DMS79 (cell line): ENCODE measurements around the gene CBFB.

Experiments used
- DNase-seq: peaks from one replicate; lab custom pipeline; 2025; lab: John Stamatoyannopoulos, UW

CBFB gene

DNA sequence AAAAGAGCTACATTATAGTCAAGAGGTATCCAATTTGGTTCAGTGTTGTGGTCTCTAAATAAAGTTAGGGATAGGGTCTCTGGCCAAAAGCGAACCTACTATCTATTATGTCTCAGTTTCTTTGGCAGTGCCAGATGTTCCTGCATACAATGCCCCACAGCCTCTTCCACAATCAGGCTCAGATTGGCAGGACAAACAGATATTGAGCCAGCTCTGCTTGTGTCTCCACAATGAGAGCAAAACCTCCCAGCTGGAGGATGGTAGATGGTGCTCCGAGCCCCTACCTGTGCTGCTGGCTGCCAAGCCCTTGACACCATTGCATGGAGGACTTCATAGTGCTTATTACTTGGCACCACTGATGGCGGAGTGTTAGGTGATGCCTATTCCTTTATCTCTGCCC lies 100.5 kb downstream of the CBFB start:
- no peak for DNase-seq

DNA sequence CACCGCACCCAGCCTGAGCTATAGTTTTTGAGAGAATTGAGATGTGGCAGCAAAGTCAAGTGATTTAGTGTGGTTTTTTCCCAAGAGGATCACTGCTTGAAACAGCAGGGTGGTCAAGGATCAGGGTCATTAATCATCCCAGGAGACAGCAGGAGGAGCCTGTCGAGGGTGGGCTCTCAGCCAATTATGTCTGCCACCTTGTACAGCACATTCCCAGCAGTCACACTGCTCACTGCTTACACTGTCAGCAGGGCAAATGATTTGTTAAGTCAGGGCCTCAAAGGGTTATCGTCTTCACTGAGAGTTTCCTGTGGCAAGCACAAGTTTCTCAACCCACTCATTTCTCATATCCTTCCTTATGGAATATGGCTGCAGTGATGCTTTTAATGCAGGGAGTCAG lies 108.7 kb downstream of the CBFB start:
- no peak for DNase-seq

DNA sequence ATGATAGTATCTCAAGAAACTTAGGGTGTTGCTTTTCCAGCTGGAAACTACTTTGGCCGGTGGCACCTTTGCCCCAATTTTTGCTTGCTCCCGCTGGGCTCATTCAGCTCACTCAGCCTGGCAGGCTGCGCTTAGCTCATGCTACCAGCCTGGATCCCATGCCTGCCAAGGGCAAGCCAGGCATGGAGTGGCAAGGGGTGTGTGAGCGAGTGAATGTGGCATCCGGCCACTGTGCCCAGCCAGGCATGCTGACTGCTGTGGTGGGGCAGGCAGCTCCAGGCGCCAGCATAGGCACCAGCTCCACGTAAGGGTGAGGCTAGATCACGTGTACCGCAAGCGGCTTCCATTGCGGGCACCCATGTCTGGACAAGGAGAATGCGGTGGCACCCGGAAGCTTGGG lies 112.4 kb downstream of the CBFB start:
- no peak for DNase-seq

DNA sequence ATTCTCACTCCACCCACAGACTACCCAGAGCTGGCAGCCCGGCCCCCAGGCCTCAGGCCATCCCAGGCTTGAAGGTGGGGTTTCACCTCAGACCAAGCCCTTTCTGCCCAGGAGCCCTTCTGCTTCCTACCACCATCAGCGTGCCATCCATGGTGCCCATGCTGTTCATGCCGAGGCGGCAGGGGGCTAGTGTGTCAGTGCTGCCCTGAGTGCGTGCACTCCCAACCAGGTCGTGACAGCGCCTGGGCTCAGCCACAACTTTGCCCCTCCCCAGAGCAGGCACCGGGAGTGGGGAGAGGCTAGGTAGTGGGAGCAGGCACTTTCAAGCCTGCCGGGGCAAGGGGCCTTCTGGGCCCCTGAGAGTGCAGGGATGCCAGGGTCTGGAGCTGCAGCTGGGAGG lies 113.4 kb downstream of the CBFB start:
- DNase-seq, result no peak

DNA sequence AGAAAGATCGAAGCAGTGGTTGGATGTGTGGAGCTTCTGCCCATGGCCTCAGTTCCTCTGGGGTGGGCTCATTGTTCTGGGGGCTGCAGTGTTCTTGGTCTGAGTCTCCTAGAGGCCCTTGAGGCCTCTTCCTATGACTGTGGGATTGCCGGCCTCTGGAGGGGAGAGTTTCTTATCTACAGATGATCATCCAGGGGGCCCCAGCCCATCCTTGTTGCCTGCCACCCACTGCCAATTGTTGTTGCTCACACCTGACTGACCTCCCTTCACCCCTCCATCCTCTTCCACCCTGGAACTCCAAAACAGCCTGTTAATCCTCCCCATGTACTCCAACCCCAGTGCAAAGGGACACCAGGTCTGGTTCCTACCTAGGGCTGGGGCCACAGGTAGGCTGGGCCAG lies 116.0 kb downstream of the CBFB start:
- DNase-seq, result no peak

DNA sequence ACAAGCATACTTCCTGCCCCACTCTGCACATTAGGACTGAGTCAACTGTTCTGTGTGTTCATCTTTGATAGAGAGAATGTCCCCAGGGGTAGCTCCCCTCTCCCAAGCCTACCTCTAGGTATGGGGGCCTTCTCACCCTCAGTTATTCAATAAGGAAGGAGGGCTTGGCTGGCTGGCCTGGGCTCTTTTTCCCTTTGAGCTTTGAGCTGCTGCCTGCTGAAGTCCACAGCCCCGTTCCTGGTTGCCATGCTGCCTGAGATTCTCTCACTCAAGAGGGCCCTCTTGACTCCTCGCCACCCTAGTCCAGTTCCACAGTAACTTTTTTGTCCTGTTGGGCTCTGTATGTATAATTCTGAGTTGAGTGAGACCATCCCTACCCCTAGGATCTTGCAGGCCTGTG lies 116.8 kb downstream of the CBFB start:
- DNase-seq, result no peak

DNA sequence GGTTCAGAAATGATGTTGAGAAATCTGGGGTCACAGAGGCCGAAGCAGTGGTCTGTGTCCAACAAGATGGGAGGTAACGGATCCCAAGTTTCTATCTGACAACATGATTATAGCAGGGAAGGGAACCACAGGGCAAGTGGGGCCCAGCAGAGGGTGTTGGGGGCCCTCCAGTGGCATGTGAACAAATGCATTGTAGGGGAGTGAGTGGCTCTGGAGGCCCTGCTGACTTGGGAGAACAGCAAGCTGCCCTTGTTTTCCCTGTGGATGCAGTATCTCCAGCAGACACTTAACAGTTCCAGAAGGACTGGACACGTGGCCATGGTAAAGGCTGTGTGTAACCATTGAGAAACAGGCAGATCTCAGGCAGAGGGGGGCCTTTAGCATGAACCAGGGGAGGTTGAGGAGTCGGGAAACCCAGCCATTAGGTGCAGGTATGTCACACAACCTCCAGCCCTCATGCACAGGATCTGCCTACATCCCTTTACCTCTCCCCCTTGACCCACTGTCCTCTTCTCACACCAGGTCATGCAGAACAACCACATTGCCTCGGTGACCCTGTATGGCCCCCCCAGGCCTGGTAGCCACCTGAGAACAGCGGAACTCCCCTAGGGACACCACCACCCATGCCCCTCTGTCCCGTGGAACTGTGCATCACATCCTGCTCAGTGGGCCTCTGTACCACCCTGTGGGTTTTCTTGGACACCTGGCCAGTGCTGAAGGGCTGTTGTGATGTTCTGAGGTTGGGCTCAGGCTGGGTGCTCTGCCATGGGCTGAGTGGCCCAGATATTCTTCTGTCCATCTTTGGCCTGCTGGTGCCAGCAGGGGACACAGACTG lies 117.8 kb downstream of the CBFB start:
- no peak for DNase-seq

DNA sequence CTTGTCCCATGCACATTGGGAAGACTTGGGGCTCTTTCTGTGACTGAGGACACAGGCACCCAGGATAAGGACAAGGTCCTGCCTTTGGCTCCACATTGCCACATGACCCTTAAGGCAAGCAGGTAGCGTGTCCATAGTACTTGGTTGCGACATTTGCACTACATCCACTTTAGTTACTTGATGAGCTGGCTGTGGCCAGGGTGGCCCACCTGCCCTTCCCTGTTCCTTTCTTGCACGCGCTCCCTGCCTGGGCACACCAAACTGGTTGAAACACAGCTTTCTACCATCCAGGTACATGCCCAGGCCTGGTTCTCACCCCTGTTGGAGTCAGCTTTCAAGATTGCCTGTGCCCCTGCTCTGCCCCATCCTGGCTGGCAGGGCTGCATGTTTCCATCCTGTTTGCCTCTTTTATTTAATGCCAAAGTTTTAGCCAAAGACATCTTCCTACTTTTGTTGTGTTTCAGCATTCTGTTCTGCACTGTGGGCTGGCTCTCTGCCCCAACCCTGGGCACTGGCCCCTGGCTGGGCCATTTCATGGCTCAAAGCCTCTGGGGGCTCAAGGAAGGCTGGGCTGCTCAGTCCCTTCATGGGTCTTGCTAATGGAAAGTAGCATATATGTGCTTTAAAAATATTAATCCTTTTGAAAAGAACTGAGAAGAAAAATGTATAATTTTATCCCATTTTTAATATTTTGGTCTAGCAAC lies 118.6 kb downstream of the CBFB start:
- no peak for DNase-seq

DNA sequence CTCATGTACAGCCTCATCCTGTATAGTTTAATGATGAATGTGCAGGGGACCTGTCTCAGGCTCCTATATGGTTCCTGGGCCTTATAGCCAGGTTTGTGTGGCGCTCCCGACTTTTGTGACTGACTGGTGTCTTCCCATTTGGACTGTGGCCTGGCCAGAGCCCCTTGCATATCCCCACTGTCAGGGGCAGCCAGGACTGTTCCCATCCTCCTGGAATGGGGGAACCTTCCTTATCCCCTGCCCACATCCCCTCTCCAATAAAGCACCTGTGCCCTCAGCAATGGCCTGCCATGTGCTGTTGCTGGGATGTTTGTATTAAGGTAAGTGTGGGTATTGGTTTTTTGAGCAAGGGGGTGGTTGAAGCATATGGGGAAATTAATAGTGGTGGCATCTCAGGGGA lies 119.3 kb downstream of the CBFB start:
- DNase-seq, result no peak

DNA sequence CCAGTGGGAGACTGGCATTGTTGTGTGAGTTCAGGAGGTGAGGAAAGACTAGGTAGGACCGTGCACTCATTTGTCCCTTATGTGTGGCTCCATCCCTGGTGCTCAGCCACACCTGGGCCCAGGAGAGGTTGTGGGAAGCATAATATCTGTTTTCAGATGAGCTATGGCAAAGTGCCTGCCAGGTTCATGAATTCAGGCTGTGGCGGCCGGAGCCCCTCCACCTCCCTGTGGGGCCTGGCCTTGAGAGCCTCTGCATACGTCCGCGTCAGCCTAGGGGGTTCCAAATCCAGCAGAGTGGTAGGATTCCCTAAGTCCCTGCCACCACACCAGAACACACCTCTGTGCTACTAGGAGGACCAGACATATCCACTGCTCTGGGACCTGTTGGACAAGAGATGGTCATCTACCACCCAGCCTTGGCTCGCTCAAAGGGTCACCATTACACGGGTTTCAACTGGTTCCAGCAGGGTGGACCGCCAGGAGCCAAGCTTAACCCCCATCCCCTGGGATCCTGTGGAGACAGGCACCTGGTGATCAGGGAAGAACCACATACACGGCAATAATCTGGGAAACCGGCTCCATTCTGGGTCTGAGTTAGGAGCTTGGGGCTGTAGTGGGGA lies 119.8 kb downstream of the CBFB start:
- DNase-seq, result no peak

DNA sequence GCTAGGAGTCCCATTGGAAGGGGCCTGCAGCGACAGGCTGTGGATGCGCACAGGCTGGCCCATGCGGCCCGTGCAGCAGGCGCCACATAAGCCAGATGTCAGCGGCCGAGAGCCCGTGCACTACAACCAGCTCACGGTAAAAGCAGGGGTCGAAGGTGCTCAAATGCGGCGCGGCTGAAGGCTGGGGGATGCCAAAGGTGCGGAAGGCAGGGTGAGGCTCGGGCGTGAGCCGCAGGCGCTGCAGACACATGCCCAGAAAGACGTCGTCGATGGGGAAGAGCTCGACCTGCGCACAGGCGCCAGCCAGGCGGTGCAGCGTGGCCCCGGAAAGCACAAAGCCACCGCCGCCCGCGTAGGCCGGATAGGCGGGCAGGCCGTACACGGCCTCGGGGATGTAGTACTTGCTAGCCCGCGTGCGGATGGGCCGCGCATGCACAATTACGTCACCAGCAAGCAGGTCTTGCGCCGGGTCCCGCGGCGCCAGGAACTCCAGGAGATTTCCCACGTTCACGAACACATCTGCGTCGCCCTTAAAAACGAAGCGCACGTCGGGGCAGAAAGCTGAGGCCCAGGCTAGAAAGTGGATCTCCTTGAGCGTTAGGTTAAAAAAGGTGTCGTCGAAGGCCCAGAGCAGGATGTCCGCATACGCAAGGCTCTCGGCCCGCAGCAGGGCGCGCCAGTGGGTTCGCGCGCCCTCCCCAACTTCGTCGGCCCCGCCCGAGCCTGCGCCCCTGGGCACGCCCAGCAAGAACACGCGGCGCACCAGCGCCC lies 120.5 kb downstream of the CBFB start:
- no peak for DNase-seq

DNA sequence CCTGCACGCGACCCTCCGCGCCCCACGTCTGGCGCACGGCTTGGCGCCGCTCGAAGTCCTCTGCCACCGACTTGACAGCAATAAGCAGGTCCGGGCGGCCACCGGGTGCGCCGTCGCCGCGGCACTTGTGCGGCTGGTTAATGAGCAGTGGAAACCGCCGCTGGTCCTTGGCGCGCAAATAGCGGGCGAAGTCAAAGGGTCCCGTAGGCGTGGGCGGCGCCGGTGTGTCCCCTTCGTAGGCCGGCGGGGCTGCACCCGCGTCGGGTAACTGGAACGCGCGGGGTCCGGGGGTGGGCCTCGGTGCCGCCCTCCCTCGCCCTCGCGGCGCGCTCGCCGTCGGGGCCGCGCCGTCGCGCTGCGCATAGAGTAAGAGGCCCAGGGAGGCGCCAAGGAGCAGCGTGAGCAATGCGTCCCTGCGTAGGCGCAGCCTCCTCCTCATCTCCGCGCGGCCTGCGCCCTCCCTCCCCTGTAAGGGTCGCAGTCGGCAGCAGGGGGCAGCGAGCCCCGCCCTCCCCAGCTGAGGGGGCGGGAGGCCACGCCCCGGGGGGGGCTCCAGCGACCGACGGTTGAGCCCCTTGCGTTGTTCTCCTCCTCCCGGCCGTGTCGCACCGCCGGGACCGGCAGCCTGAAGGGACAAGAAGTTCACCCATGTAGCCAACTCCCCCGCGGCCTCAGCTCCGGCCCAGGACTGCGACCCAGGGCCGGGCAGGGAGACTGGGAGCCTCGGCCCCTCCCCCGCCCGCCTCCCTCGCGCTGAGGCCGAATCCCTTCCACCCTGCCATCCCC lies 121.3 kb downstream of the CBFB start:
- DNase-seq, result no peak
